Panc1 (cell line): ENCODE results near the gene TNFSF13.

Experiments
- POLR2AphosphoS5 ChIP-seq: IDR thresholded peaks from 2 replicates; pipeline ENCODE4 v1.6.1; 2012; ENCODE audit warnings: mild to moderate bottlenecking, low read depth, low read length, moderate library complexity
- SIN3A ChIP-seq: IDR thresholded peaks from 2 replicates; pipeline ENCODE4 v1.6.1; 2012; ENCODE audit warnings: low read depth, mild to moderate bottlenecking, low read length, moderate library complexity, borderline replicate concordance; ENCODE audit not compliant: insufficient read depth
- TCF7L2 ChIP-seq: IDR thresholded peaks from 2 replicates; pipeline ENCODE4 v1.6.1; 2011; ENCODE audit warnings: mild to moderate bottlenecking, low read depth, low read length, inconsistent platforms
- TF ChIP-seq, protein P1 (sequence below): fragments of 450-650 bp; IDR thresholded peaks from 2 replicates; pipeline ENCODE4 v1.5.1; 2017; ENCODE audit warnings: mild to moderate bottlenecking
- TF ChIP-seq, protein P2 (sequence below), 2 experiments: IDR thresholded peaks; 2 replicates each; pipeline ENCODE4 v1.6.1; 2011 to 2012; ENCODE audit warnings: low read depth in 2 of 2, control low read depth in 1 of 2, low read length in 1 of 2, mild to moderate bottlenecking in 1 of 2, moderate library complexity in 1 of 2; ENCODE audit not compliant: insufficient read depth in 1 of 2

DNA sequence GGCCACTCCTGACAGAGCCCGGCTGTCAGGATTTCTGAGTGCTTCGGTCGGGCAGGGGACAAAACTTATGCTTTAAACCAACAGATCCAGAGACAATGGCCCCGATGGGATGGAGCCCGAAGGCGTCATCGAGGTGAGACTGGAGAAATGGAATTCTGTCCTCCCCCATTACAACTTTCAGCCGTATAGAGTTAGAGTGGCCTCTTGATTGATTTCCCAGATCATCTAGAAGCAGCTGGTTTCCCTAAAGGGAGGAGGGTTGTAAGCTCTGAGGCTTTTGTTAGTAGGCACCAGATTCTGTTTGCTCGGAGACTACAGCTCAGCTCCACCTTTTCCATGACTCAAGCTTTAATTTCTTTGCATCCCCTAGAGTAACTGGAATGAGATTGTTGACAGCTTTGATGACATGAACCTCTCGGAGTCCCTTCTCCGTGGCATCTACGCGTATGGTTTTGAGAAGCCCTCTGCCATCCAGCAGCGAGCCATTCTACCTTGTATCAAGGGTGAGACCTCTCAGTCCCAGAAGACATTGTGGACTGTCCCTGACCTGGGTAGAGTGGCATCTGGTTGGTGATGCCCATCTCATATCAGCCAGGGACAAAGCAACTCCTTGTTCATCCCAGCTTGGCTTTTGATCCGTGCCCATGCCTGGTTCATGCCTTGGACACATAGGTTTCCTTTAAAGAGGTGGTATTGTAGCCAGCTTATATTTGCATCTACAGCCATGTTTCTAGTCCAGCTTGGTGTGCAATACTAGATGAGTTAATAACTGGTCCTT, 15.8 kb downstream of the TNFSF13 start:
- TF ChIP-seq, protein P1, sequence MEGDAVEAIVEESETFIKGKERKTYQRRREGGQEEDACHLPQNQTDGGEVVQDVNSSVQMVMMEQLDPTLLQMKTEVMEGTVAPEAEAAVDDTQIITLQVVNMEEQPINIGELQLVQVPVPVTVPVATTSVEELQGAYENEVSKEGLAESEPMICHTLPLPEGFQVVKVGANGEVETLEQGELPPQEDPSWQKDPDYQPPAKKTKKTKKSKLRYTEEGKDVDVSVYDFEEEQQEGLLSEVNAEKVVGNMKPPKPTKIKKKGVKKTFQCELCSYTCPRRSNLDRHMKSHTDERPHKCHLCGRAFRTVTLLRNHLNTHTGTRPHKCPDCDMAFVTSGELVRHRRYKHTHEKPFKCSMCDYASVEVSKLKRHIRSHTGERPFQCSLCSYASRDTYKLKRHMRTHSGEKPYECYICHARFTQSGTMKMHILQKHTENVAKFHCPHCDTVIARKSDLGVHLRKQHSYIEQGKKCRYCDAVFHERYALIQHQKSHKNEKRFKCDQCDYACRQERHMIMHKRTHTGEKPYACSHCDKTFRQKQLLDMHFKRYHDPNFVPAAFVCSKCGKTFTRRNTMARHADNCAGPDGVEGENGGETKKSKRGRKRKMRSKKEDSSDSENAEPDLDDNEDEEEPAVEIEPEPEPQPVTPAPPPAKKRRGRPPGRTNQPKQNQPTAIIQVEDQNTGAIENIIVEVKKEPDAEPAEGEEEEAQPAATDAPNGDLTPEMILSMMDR, result no peak
- TF ChIP-seq POLR2AphosphoS5 (no peak), SIN3A (no peak), TCF7L2 (no peak)
- TF ChIP-seq, protein P2, sequence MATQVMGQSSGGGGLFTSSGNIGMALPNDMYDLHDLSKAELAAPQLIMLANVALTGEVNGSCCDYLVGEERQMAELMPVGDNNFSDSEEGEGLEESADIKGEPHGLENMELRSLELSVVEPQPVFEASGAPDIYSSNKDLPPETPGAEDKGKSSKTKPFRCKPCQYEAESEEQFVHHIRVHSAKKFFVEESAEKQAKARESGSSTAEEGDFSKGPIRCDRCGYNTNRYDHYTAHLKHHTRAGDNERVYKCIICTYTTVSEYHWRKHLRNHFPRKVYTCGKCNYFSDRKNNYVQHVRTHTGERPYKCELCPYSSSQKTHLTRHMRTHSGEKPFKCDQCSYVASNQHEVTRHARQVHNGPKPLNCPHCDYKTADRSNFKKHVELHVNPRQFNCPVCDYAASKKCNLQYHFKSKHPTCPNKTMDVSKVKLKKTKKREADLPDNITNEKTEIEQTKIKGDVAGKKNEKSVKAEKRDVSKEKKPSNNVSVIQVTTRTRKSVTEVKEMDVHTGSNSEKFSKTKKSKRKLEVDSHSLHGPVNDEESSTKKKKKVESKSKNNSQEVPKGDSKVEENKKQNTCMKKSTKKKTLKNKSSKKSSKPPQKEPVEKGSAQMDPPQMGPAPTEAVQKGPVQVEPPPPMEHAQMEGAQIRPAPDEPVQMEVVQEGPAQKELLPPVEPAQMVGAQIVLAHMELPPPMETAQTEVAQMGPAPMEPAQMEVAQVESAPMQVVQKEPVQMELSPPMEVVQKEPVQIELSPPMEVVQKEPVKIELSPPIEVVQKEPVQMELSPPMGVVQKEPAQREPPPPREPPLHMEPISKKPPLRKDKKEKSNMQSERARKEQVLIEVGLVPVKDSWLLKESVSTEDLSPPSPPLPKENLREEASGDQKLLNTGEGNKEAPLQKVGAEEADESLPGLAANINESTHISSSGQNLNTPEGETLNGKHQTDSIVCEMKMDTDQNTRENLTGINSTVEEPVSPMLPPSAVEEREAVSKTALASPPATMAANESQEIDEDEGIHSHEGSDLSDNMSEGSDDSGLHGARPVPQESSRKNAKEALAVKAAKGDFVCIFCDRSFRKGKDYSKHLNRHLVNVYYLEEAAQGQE (IDR thresholded peaks at IDR 0.05; ENCODE audit: insufficient read depth in 1 of 2, low read depth in 2 of 2, low read length in 1 of 2), result no peak
